ENCODE measurements around the gene BLNK. TPM values are rescaled to one million over a fixed set of nuclear protein-coding genes. Genes with fewer than 3 reads are reported as not detected.

The BLNK gene
- total RNA-seq, 1 donor = not detected

DNA sequence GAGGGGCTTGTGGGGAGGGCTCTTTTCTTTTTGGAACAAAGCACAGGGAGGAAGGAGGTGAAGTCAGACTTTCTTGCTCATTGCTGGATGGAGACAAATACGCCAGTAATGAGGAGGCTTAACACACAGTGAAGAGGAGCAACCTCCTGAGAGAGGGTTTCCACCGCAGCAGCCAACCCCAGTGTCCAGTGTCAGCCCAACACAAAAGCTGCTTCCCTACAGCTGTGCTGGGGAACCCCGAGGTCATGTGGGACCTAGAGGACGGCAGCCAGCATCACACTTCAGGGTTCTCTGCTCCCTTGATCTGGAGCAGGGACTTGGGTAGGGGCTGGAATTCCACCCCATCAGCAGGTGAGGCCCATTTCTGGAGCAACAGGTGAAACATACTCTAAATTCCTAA is 7.7 kb downstream of the BLNK start:
- TF ChIP-seq, protein P1, sequence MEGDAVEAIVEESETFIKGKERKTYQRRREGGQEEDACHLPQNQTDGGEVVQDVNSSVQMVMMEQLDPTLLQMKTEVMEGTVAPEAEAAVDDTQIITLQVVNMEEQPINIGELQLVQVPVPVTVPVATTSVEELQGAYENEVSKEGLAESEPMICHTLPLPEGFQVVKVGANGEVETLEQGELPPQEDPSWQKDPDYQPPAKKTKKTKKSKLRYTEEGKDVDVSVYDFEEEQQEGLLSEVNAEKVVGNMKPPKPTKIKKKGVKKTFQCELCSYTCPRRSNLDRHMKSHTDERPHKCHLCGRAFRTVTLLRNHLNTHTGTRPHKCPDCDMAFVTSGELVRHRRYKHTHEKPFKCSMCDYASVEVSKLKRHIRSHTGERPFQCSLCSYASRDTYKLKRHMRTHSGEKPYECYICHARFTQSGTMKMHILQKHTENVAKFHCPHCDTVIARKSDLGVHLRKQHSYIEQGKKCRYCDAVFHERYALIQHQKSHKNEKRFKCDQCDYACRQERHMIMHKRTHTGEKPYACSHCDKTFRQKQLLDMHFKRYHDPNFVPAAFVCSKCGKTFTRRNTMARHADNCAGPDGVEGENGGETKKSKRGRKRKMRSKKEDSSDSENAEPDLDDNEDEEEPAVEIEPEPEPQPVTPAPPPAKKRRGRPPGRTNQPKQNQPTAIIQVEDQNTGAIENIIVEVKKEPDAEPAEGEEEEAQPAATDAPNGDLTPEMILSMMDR (IDR thresholded peaks at IDR 0.05; ENCODE audit: insufficient read depth, low read depth, low read length) = no peak
- H3K4me3 ChIP-seq (ENCODE audit: low read depth, low read length) = no peak overlapping the region
- no peak for DNase-seq (ENCODE audit: low read depth)

DNA sequence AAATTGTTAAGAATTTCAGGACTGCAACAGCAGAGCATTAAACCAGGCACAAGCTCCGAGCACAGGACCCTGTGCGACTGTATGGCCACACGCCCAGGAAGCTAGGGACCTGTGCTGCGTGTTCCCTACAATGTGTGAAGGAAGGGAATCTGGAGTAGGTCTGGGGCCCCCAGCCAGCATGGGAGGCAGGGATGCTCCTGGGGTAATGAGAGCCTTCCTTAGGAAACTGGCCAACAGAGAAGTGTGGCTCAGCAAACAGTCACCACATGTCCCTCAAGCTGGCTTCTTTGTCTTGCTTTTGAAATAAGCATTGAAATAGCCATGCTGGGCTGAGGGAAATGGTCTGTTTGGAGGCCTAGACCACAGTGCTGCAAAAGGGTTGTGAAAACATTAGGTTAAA is 8.2 kb downstream of the BLNK start:
- DNase-seq (ENCODE audit: low read depth) = no peak
- H3K4me3 ChIP-seq (ENCODE audit: low read depth, low read length) = no peak overlapping the region
- TF ChIP-seq, protein P1 (IDR thresholded peaks at IDR 0.05; ENCODE audit: insufficient read depth, low read depth, low read length) = no peak

DNA sequence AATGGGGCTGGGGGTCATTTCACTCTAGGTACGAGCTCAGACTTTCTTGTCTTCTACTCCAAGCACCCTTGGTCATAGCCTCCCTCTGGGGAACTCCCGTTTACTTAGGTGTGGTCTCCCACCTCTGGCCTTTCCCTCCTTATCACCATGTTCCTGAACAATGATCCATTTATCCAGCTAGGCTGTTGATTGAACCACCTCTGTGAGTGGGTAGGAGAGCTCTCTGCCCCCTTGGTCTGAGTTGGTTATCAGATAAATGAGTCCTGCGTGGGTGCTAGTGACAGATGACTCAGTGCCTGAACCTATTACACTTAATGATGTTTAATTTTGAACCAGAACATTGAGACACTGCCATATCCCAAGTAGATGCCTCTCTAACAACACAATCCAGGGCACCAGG is 9.4 kb downstream of the BLNK start:
- no peak overlapping the region for H3K4me3 ChIP-seq (ENCODE audit: low read depth, low read length)
- TF ChIP-seq, protein P1 (IDR thresholded peaks at IDR 0.05; ENCODE audit: insufficient read depth, low read depth, low read length) = no peak
- no peak for DNase-seq (ENCODE audit: low read depth)

DNA sequence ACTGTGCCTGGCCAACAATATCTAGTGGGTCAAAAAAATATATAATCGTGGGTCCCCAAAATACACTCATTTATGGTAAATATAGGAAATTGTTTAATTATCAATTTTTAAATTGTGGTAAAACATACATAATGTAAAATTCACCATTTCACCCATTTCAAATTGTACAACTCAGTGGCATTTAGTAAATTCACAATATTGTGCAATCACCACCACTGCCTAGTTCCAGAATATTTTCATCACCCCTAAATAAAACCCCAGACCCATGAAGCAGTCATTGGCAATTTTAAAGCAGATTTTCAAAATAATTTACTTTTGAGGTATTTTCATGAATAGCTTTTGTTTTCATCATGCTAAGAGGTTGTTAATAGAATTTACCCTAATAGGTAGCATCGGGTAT is 10.2 kb downstream of the BLNK start:
- TF ChIP-seq, protein P1 (IDR thresholded peaks at IDR 0.05; ENCODE audit: insufficient read depth, low read depth, low read length) = no peak
- H3K4me3 ChIP-seq (ENCODE audit: low read depth, low read length) = no peak overlapping the region
- DNase-seq (ENCODE audit: low read depth) = no peak

DNA sequence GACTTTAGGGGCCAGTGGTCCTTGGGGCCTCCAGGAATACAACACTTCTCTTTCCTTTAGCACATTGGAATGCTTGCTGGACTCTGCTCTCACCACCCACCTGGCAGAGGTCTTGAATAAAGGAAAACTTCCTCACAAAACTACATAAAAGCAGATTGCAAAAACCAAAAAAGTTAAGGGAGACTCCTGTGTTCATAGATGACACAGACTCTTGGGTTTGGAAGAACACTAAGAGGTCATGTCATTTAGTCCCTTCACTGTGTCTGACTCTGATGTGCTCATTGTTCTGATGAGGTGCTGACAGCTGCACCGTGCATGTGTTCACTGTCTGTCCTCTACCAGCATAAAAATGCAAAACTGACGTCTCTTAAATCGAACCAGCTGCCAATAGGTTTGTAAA is 11.4 kb downstream of the BLNK start:
- H3K4me3 ChIP-seq (ENCODE audit: low read depth, low read length) = no peak overlapping the region
- TF ChIP-seq, protein P1 (IDR thresholded peaks at IDR 0.05; ENCODE audit: insufficient read depth, low read depth, low read length) = no peak
- no peak for DNase-seq (ENCODE audit: low read depth)

DNA sequence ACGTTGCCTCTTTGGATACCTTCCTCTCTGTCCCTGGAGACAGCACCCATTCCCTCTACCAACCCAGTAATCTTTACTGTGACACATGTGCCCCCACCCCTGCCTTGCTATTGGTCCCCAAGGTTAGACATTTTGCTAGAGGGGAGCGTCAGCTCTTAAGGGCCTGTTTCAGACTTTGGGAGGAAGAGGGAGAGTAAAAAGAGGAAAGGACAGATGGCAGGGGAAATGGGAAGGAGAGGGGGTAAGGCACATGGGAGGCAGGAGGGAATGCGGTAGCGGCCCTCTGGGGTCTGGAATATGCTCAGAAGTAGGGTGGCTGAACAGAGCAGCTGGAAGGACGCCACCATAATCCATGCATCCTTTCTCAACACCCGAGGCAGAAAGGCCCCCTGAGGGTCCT is 12.2 kb downstream of the BLNK start:
- no peak overlapping the region for H3K4me3 ChIP-seq (ENCODE audit: low read depth, low read length)
- no peak for DNase-seq (ENCODE audit: low read depth)
- TF ChIP-seq, protein P1 (IDR thresholded peaks at IDR 0.05; ENCODE audit: insufficient read depth, low read depth, low read length) = no peak

DNA sequence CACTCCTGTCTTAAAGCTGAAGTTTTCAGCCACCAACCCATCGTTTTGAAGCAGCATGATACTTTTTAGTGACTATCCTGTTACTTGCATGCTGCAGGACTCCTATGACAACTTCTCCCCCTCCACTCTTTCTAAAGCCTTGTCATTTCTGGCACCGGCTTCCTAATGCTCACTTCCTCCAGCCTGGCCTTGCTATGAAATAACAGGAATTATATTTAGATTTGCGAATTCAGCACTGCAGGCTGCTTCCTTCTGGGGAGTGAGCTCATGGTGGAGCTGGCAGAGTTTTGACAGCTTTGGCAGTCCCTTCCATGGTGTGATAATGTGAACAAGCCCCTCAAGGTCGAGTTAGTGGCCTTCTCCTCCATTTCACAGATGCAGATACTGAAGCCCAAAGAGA is 13.4 kb downstream of the BLNK start:
- DNase-seq (ENCODE audit: low read depth) = no peak
- no peak overlapping the region for H3K4me3 ChIP-seq (ENCODE audit: low read depth, low read length)
- TF ChIP-seq, protein P1 (IDR thresholded peaks at IDR 0.05; ENCODE audit: insufficient read depth, low read depth, low read length) = no peak

Measured in fibroblast of villous mesenchyme (primary cell).